HEK293 (cell line): ENCODE data around the gene HNF1A.

Experiments used
- SCRT1 ChIP-seq: fragments of 450-650 bp; formaldehyde crosslinking; IDR thresholded peaks from 2 replicates; pipeline ENCODE4 v1.5.1; 2016; ENCODE audit warnings: missing biosample characterization, missing genetic modification characterization, borderline replicate concordance
- ZNF10 ChIP-seq: fragments of 450-650 bp; formaldehyde crosslinking; IDR thresholded peaks from 2 replicates; pipeline ENCODE4 v1.5.1; 2017; ENCODE audit warnings: missing biosample characterization, missing genetic modification characterization
- ZNF133 ChIP-seq: fragments of 450-650 bp; formaldehyde crosslinking; IDR thresholded peaks from 2 replicates; pipeline ENCODE4 v1.5.1; 2016; ENCODE audit warnings: missing biosample characterization, missing genetic modification characterization
- ZNF184 ChIP-seq: fragments of 450-650 bp; IDR thresholded peaks from 2 replicates; pipeline ENCODE4 v1.5.1; 2018; ENCODE audit warnings: missing biosample characterization, mild to moderate bottlenecking, missing genetic modification characterization
- ZNF274 ChIP-seq, 2 experiments: fragments of 200-500 bp in 1 of 2; fragments of 450-650 bp in 1 of 2; sonication (Bioruptor generic) in 1 of 2; formaldehyde crosslinking in 1 of 2; IDR thresholded peaks; 2 replicates each; pipeline versions ENCODE4 v1.5.1 to v1.6.1; 2014 to 2016; ENCODE audit warnings: borderline replicate concordance in 1 of 2, inconsistent platforms in 1 of 2, low read length in 1 of 2, missing biosample characterization in 1 of 2, missing genetic modification characterization in 1 of 2
- TF ChIP-seq, protein P1 (sequence below): fragments of 450-650 bp; formaldehyde crosslinking; IDR thresholded peaks from 2 replicates; pipeline ENCODE4 v1.5.1; 2016; ENCODE audit warnings: missing biosample characterization, missing genetic modification characterization
- TF ChIP-seq, protein P2 (sequence below): fragments of 450-650 bp; formaldehyde crosslinking; IDR thresholded peaks from 2 replicates; pipeline ENCODE4 v1.5.1; 2016; ENCODE audit warnings: missing biosample characterization, missing genetic modification characterization
- TF ChIP-seq, protein P3 (sequence below): IDR thresholded peaks from 2 replicates; pipeline ENCODE4 v1.6.1; 2011; ENCODE audit warnings: mild to moderate bottlenecking, low read depth, low read length, borderline replicate concordance
- TF ChIP-seq, protein P4 (sequence below): sonication (generic); formaldehyde crosslinking; IDR thresholded peaks from 2 replicates; pipeline ENCODE4 v1.8.1; 2022; ENCODE audit warnings: mild to moderate bottlenecking, moderate library complexity, missing genetic modification reagents

DNA sequence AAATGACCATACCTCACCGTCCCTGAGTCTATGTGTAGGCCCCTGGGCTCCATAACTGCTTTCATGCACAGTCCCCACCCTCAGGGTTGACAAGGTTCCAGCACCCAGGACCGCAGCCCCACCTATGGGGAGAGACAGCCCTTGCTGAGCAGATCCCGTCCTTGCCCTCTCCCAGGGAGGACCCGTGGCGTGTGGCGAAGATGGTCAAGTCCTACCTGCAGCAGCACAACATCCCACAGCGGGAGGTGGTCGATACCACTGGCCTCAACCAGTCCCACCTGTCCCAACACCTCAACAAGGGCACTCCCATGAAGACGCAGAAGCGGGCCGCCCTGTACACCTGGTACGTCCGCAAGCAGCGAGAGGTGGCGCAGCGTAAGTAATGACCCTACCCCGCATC is 10.3 kb downstream of the HNF1A start:
- TF ChIP-seq, protein P1, sequence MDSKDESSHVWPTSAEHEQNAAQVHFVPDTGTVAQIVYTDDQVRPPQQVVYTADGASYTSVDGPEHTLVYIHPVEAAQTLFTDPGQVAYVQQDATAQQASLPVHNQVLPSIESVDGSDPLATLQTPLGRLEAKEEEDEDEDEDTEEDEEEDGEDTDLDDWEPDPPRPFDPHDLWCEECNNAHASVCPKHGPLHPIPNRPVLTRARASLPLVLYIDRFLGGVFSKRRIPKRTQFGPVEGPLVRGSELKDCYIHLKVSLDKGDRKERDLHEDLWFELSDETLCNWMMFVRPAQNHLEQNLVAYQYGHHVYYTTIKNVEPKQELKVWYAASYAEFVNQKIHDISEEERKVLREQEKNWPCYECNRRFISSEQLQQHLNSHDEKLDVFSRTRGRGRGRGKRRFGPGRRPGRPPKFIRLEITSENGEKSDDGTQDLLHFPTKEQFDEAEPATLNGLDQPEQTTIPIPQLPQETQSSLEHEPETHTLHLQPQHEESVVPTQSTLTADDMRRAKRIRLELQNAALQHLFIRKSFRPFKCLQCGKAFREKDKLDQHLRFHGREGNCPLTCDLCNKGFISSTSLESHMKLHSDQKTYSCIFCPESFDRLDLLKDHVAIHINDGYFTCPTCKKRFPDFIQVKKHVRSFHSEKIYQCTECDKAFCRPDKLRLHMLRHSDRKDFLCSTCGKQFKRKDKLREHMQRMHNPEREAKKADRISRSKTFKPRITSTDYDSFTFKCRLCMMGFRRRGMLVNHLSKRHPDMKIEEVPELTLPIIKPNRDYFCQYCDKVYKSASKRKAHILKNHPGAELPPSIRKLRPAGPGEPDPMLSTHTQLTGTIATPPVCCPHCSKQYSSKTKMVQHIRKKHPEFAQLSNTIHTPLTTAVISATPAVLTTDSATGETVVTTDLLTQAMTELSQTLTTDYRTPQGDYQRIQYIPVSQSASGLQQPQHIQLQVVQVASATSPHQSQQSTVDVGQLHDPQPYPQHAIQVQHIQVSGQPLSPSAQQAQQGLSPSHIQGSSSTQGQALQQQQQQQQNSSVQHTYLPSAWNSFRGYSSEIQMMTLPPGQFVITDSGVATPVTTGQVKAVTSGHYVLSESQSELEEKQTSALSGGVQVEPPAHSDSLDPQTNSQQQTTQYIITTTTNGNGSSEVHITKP, result no peak
- TF ChIP-seq ZNF184 (no peak), ZNF10 (tag by site-specific recombination) (no peak), ZNF133 (tag by site-specific recombination) (no peak), SCRT1 (no peak), ZNF274 (IDR thresholded peaks at IDR 0.05; ENCODE audit: low read length) (no peak), ZNF274 (tag by site-specific recombination; IDR thresholded peaks at IDR 0.05; ENCODE audit: borderline replicate concordance) (no peak)
- TF ChIP-seq, protein P2, sequence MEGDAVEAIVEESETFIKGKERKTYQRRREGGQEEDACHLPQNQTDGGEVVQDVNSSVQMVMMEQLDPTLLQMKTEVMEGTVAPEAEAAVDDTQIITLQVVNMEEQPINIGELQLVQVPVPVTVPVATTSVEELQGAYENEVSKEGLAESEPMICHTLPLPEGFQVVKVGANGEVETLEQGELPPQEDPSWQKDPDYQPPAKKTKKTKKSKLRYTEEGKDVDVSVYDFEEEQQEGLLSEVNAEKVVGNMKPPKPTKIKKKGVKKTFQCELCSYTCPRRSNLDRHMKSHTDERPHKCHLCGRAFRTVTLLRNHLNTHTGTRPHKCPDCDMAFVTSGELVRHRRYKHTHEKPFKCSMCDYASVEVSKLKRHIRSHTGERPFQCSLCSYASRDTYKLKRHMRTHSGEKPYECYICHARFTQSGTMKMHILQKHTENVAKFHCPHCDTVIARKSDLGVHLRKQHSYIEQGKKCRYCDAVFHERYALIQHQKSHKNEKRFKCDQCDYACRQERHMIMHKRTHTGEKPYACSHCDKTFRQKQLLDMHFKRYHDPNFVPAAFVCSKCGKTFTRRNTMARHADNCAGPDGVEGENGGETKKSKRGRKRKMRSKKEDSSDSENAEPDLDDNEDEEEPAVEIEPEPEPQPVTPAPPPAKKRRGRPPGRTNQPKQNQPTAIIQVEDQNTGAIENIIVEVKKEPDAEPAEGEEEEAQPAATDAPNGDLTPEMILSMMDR (tag by site-specific recombination), result no peak
- TF ChIP-seq, protein P3, sequence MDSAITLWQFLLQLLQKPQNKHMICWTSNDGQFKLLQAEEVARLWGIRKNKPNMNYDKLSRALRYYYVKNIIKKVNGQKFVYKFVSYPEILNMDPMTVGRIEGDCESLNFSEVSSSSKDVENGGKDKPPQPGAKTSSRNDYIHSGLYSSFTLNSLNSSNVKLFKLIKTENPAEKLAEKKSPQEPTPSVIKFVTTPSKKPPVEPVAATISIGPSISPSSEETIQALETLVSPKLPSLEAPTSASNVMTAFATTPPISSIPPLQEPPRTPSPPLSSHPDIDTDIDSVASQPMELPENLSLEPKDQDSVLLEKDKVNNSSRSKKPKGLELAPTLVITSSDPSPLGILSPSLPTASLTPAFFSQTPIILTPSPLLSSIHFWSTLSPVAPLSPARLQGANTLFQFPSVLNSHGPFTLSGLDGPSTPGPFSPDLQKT, result no peak
- TF ChIP-seq, protein P4, sequence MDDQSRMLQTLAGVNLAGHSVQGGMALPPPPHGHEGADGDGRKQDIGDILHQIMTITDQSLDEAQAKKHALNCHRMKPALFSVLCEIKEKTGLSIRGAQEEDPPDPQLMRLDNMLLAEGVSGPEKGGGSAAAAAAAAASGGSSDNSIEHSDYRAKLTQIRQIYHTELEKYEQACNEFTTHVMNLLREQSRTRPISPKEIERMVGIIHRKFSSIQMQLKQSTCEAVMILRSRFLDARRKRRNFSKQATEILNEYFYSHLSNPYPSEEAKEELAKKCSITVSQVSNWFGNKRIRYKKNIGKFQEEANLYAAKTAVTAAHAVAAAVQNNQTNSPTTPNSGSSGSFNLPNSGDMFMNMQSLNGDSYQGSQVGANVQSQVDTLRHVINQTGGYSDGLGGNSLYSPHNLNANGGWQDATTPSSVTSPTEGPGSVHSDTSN, result no peak
